ENCODE results near the gene NSUN6.
"Not testable (repeated sequence)": the region's sequence is repeated elsewhere in the genome, so short reads cannot be mapped to it uniquely, and the experiment has no call there.

NSUN6 gene

DNA sequence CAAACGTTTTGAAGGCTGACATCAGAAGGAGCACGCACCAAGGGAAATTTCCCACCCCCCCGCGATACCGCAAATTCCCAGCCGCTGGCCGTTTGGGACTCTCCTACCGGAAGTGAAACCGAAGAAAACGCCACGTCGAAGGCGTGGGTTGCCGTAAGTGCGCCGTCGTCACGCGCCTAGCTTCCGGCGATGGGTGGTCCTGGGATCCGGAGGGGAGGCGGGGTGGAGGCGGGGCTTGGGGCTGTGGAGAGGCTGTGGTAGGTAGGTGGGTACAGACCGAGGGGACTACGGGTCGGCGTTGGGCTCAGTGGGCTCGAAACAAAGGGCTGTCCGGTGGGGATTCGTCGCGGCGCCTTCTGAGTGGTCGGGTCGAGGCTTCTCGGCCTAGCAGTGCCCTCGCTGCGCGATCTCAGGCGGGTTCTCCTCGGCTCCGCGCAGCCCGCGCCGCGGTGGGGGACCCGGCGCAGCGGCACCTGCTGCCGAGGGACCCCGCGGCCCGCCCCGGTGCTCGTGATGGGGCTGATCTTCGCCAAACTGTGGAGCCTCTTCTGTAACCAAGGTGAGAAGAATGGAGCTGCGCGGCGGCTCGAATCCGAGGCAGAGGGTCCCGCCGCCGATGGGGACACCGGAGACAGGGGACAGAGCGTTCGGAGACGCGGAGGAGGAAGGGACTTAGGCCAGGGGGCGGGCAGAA lies 7.9 kb upstream of the NSUN6 start, which contains the start of gene ARL5B:
TSS of gene ARL5B (plus strand) at position 307 of the 694 bp plus-strand sequence. CDS start at position 514, 207 bp downstream.
- peak; percentile 85 for DNase-seq

DNA sequence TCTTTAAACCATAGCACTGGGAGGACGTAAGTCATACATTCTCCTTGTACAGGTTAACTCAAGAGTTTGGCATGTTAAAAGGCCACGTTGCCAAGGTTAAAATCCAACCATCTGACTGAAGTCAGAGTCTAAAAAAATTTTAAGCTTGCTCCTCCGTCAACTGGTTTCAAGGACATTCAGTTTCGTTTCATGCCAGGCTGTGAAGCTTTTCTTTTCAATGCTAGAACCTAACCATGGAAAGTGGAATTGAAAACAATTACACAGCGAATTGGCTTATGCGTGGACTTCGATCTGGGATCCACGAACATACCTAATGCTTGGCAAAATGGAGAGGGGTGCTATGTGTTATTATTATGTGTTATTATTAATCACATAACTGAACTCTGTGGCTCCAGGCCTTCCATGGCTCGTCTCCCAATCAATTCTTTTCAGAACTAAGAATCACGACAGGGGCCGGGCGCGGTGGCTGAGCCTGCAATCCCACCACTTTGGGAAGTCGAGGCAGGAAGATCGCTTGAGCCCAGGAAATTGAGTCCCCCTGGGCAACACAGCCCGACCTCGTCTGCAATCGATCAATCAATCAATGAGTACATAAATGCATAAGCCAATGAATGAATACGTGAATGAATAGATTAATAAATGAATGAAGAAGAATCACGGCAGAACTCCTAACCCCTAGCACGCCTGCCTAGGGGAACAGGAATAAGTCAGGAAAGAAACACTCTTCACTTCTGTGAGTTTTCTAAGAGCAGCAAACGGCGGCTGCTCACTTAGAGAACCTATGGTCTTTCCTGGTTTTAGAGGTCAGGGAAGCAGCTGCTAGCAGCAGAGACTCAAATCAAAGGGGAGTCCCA lies 7.1 kb upstream of the NSUN6 start:
- no peak for DNase-seq

GRCh38 chr10:18656724-18657123 lies 5.3 kb upstream of the NSUN6 start:
- no peak for DNase-seq

DNA sequence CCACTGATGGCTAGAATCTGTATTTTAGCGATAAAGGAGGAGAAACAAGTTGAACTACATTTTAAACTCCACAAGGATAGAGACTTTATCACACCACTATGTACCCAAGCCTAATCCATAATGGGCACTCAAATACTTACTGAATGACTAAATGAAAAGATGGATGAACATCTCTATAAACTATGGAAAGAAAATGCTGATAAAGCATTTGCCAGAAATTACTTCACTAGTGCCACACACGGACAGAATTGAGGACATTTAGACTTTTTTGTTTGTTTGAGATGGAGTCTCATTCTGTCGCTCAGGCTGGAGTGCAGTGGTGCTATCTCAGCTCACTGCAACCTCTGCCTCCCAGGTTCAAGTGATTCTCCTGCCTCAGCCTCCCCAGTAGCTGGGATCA lies 1.7 kb upstream of the NSUN6 start:
- DNase-seq = no peak

- no peak for DNase-seq
These were observed 886 bp downstream of the NSUN6 start for GRCh38 chr10:18650404-18650997.

DNA sequence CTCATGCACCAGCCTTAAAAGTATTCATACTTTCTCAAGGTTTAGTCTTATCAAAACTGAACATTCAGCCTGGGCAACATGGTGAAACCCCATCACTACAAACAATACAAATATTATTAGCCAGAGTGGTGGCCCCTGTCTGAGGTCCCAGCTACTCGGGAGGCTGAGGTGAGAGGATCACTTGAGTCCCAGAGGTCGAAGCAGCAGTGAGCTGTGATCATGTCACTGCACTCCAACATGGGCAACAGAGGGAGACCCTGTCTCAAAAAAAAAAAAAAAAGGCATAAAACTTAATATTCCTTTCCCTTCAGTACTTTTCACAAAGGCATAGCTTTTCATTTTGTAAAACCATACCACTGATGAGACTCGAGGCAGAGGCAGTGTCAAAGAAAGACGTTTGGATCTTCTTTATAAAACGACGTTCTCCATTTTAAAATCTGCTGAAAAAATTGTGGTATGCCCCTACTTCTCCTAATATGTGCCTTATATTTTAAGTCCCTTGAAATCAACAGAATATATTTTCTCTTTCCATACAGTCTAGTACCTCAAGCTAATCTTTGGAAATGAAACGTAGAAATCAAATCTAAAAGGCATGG lies 1.9 kb downstream of the NSUN6 start:
- no peak for DNase-seq

DNA sequence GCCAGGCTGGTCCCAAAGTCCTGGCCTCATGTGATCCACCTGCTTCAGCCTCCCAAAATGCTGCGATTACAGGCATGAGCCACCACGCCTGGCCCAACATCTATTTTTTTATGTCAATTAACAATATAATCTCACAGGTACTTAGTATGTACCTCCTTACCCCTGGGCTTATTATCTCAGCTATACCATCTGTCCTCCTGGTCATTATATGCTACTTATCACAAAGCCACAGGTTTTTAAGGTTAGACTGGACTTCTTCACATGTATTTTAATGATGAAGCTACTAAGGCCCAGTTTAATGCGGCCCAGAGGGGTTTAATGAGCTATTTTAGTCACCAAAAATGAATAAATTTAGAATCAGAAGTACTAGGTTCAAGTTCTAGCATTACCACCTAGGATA lies 3.4 kb downstream of the NSUN6 start:
- no peak for DNase-seq

DNA sequence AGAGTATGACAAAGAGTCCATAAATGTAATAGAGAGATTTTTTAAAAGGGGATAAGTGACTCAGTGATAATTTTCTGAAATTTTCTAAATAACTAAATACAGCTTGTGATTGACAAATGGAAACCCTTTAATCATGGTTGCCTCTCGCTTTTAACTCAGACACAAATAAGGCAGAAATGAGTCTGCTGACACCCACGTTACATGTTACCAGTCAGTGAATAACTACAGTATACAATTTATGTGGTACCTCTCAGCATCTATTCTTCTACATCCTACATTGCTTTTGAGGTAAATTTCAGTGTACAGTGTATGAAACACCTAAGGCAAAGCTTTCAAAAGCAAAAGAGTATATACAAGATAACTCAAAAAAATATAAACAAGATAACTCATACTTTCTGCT lies 4.2 kb downstream of the NSUN6 start:
- no peak for DNase-seq

DNA sequence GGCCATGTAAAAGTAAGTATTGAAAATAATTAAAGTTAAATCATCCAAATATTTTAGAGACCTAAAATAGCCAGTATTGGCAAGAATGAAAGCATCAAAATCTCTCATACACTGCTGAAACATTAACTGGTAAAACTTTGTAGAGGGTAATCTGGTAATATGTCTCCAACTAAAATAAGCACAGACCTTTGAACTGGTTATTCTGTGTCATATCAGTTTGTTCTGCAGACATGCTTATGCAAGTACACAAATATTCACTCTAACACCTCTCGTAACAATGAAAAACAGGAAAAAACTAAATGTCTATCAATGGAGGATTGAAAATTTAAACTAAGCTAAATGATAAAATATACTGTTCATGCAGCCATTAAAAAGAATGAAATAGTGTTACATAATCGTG lies 11.7 kb downstream of the NSUN6 start:
- not testable (repeated sequence) for DNase-seq

- DNase-seq = not testable (repeated sequence)
These were observed 14.0 kb downstream of the NSUN6 start for GRCh38 chr10:18637400-18637799.

- no peak for DNase-seq
These were observed 15.4 kb downstream of the NSUN6 start for GRCh38 chr10:18635995-18636394.

GRCh38 chr10:18632500-18632899 lies 18.9 kb downstream of the NSUN6 start:
- DNase-seq = not testable (repeated sequence)

DNA sequence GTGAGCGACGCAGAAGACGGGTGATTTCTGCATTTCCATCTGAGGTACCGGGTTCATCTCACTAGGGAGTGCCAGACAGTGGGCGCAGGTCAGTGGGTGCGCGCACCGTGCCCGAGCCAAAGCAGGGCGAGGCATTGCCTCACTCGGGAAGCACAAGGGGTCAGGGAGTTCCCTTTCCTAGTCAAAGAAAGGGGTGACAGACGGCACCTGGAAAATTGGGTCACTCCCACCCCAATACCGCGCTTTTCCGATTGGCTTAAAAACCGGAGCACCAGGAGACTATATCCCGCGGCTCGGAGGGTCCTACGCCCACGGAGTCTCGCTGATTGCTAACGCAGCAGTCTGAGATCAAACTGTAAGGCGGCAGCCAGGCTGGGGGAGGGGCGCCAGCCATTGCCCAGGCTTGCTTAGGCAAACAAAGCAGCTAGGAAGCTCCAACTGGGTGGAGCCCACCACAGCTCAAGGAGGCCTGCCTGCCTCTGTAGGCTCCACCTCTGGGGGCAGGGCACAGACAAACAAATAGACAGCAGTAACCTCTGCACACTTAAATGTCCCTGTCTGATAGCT lies 23.9 kb downstream of the NSUN6 start:
- DNase-seq = peak; percentile 11

DNA sequence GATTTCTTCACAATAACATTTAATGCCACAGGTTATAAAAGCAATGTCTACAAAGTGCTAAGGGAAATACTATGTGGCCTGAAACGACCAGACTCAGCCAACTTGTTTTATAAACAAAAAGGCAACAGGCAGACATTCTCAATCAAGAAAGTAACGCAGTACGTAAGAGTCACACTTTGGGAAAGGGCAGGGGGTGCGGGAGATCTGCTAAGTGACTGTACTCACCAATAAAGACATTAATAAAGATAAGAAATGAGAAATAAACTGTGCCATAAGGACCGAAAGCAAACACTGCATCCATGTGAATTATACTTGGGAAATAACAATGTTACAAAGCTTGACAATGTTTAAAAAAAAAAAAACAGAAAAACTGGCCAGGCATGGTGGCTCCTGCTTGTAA lies 25.5 kb downstream of the NSUN6 start:
- no peak for DNase-seq

- DNase-seq = not testable (repeated sequence)
These were observed 27.7 kb downstream of the NSUN6 start for GRCh38 chr10:18623671-18624070.

DNA sequence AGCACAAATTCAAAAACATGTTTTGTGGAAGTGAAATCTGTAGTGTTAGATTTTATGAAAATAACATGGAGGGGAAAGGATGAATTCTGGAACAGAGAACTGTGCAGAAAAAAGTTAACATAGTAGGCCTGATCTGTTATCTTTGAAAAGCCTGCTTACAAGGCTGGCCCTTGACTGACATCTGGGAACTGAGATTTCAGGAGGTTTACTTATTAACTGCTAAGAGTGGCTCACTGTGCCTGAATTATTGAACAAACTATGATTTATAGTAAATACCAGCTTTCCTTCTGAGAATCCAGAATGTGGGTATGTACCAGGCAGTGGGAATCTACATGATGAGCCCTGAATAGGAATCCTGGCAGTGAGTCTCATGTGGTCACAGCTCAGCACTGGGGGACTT lies 30.5 kb downstream of the NSUN6 start:
- no peak for DNase-seq

DNA sequence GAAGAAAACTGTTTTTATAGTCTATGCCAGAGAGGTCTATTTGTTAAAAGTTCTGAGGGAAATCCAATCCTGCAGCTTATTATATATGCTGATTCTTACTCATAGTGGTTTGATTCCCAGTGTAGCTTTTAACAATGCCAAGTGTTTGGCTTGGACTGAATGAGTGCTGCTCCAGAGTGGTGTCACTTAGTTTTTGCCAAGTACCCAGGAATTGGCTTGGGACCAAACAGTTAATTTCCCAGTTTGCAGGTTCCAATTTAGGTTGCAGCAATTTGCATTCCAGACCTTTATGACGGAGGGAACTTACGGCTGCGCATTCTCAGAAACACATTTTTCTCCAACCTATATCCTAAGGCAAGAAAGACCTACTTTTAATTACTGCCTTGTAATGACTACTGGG lies 32.4 kb downstream of the NSUN6 start:
- no peak for DNase-seq

GRCh38 chr10:18616337-18616736 lies 35.0 kb downstream of the NSUN6 start:
- DNase-seq = no peak

- DNase-seq = no peak
These were observed 35.8 kb downstream of the NSUN6 start for GRCh38 chr10:18615618-18616017.

DNA sequence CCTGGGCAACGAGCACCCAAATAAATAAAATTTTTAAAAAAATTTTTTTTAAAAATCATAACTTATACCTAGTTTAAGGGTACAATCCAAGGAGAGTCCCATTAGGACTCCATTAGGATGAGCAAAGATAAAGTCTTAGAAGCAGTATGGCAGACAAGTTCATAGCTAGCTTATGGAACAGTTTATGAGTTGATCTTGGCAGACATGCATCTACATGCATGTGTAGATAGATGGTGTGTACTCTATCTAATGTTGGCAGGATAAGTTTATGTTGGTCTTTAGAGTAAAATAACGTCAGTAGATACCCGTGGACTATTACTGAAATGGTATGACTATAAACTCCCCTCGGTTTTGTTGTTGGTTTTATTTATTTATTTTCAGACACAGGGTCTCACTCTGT lies 40.2 kb downstream of the NSUN6 start:
- no peak for DNase-seq

GRCh38 chr10:18610517-18610916 lies 40.9 kb downstream of the NSUN6 start:
- DNase-seq = peak; percentile 9

GRCh38 chr10:18608596-18608995 lies 42.8 kb downstream of the NSUN6 start:
- DNase-seq = no peak
